HepG2 (cell line): ENCODE results near the gene SNX11. TPM values are rescaled to one million over a fixed set of nuclear protein-coding genes. Genes with fewer than 3 reads are reported as not detected.

Experiments
- FOXA3 ChIP-seq: IDR thresholded peaks from 2 replicates; pipeline ENCODE4 v1.6.1; 2016; ENCODE audit warnings: missing genetic modification reagents, missing compliant biosample characterization
- FOXK1 ChIP-seq: sonication (generic); formaldehyde crosslinking; IDR thresholded peaks from 2 replicates; pipeline ENCODE4 v1.4.0; 2020; ENCODE audit warnings: low read depth, missing genetic modification reagents, borderline replicate concordance
- GATAD2A ChIP-seq: IDR thresholded peaks from 2 replicates; pipeline ENCODE4 v1.6.1; 2016
- KLF16 ChIP-seq, 2 experiments: sonication (generic) in 1 of 2; formaldehyde crosslinking in 1 of 2; IDR thresholded peaks; 2 replicates each; pipeline versions ENCODE4 v1.6.1 to v1.8.0; 2016 to 2023; ENCODE audit warnings: missing genetic modification reagents in 2 of 2, missing compliant biosample characterization in 1 of 2
- RARA ChIP-seq: IDR thresholded peaks from 2 replicates; pipeline ENCODE4 v1.6.1; 2016; ENCODE audit warnings: missing genetic modification reagents, missing compliant biosample characterization
- ZNF331 ChIP-seq: sonication (generic); formaldehyde crosslinking; IDR thresholded peaks from 2 replicates; pipeline ENCODE4 v1.4.0; 2020; ENCODE audit warnings: missing genetic modification reagents
- ZNF333 ChIP-seq: sonication (generic); formaldehyde crosslinking; IDR thresholded peaks from 2 replicates; pipeline ENCODE4 v1.4.0; 2020; ENCODE audit warnings: mild to moderate bottlenecking, missing genetic modification reagents, borderline replicate concordance
- polyA plus RNA-seq, 8 experiments: library from polyadenylated mRNA; depleted of rRNA in 3 of 8; stranded (reverse) in 7 of 8; unstranded in 1 of 8; fragments of >200 nt; fragmentation: Illumina TruSeq in 4 of 8; extraction: Trizol in 4 of 8; gene quantifications; 2 replicates each; pipeline versions ENCODE4 v1.2.1 to v1.2.3, GENCODE V29; 2011 to 2016; ENCODE audit warnings: low read depth in 4 of 8, missing spikeins in 1 of 8, mixed read lengths in 1 of 8; ENCODE audit not compliant: insufficient read depth in 1 of 8
- total RNA-seq, 5 experiments: library from RNA; depleted of rRNA; stranded (reverse); fragments of >200 nt; fragmentation: Illumina TruSeq; extraction: Trizol; gene quantifications; 2 replicates each; pipeline ENCODE4 v1.2.3, GENCODE V29; 2016; ENCODE audit warnings: low read depth in 1 of 5
- TF ChIP-seq, protein P1 (sequence below): IDR thresholded peaks from 2 replicates; pipeline ENCODE4 v1.4.0; 2020; ENCODE audit warnings: mild to moderate bottlenecking, missing genetic modification reagents
- TF ChIP-seq, protein P2 (sequence below): sonication (generic); formaldehyde crosslinking; IDR thresholded peaks from 2 replicates; pipeline ENCODE4 v1.5.0; 2020; ENCODE audit warnings: mild to moderate bottlenecking, missing genetic modification reagents, moderate library complexity
- TF ChIP-seq, protein P3 (sequence below): sonication (generic); formaldehyde crosslinking; conservative IDR thresholded peaks from 2 replicates; pipeline ENCODE4 v1.4.0; 2020; ENCODE audit warnings: missing genetic modification reagents
- TF ChIP-seq, protein P4 (sequence below): sonication (generic); formaldehyde crosslinking; IDR thresholded peaks from 2 replicates; pipeline ENCODE4 v1.4.0; 2020; ENCODE audit warnings: missing genetic modification reagents, borderline replicate concordance
- TF ChIP-seq, protein P5 (sequence below): sonication (generic); IDR thresholded peaks from 2 replicates; pipeline ENCODE4 v1.6.1; 2016; ENCODE audit warnings: low read depth, borderline replicate concordance
- TF ChIP-seq, protein P6 (sequence below): IDR thresholded peaks from 2 replicates; pipeline ENCODE4 v1.6.1; 2016; ENCODE audit warnings: mild to moderate bottlenecking

SNX11 gene
- total and polyA plus RNA-seq, 2 of the 13 experiments (the other 11 are each of a cell fraction or from before 2014, with no cell fraction given): 12.9 to 14.0 TPM

DNA sequence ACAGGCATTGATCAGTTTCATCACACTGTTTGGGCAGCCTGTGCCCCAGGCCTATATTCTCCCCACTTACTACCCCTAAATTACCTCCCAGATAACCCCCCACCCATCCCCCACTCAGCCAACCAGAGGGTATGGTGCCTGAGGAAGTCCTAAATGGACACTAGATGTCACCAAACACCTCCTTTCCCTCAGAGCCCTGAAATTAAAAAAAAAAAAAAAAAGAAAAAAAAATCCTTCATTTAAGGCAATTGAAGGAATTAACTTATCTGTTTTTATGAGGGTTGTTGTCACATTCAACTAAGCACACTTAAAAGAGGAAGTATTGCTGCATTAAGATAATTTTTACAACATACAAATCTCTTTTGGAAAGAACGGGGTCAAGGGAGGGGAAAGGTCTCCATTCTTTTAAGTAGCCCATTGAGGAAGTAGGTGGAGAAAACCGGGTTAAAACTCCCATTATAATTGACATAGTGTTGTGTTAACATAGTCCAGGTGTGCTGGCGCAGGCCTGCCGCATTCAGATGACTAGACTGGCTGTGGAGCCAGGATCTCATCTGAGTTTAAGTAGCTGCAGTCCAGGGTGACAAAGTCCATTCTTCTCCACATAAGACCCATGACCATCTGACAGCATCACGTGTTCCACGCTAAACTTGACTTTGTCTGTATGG, 46.3 kb downstream of the SNX11 start (continued):
- no peak for TF ChIP-seq FOXA3 (CRISPR knock-in tag)
- TF ChIP-seq, protein P1, sequence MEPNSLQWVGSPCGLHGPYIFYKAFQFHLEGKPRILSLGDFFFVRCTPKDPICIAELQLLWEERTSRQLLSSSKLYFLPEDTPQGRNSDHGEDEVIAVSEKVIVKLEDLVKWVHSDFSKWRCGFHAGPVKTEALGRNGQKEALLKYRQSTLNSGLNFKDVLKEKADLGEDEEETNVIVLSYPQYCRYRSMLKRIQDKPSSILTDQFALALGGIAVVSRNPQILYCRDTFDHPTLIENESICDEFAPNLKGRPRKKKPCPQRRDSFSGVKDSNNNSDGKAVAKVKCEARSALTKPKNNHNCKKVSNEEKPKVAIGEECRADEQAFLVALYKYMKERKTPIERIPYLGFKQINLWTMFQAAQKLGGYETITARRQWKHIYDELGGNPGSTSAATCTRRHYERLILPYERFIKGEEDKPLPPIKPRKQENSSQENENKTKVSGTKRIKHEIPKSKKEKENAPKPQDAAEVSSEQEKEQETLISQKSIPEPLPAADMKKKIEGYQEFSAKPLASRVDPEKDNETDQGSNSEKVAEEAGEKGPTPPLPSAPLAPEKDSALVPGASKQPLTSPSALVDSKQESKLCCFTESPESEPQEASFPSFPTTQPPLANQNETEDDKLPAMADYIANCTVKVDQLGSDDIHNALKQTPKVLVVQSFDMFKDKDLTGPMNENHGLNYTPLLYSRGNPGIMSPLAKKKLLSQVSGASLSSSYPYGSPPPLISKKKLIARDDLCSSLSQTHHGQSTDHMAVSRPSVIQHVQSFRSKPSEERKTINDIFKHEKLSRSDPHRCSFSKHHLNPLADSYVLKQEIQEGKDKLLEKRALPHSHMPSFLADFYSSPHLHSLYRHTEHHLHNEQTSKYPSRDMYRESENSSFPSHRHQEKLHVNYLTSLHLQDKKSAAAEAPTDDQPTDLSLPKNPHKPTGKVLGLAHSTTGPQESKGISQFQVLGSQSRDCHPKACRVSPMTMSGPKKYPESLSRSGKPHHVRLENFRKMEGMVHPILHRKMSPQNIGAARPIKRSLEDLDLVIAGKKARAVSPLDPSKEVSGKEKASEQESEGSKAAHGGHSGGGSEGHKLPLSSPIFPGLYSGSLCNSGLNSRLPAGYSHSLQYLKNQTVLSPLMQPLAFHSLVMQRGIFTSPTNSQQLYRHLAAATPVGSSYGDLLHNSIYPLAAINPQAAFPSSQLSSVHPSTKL (CRISPR knock-in tag): peak; percentile 77
- peak; percentile 19; the same call in 1 of the 2 replicates for TF ChIP-seq GATAD2A (CRISPR knock-in tag)
- TF ChIP-seq, protein P2, sequence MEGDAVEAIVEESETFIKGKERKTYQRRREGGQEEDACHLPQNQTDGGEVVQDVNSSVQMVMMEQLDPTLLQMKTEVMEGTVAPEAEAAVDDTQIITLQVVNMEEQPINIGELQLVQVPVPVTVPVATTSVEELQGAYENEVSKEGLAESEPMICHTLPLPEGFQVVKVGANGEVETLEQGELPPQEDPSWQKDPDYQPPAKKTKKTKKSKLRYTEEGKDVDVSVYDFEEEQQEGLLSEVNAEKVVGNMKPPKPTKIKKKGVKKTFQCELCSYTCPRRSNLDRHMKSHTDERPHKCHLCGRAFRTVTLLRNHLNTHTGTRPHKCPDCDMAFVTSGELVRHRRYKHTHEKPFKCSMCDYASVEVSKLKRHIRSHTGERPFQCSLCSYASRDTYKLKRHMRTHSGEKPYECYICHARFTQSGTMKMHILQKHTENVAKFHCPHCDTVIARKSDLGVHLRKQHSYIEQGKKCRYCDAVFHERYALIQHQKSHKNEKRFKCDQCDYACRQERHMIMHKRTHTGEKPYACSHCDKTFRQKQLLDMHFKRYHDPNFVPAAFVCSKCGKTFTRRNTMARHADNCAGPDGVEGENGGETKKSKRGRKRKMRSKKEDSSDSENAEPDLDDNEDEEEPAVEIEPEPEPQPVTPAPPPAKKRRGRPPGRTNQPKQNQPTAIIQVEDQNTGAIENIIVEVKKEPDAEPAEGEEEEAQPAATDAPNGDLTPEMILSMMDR (CRISPR knock-in tag): peak; percentile 63
- peak in 1 of 2 experiments; percentile 39; a peak in 1 of 4 replicates for TF ChIP-seq KLF16 (CRISPR knock-in tag; IDR thresholded peaks at IDR 0.05)
- no peak for TF ChIP-seq ZNF333
- peak; percentile 70 for TF ChIP-seq RARA (CRISPR knock-in tag)
- TF ChIP-seq, protein P3, sequence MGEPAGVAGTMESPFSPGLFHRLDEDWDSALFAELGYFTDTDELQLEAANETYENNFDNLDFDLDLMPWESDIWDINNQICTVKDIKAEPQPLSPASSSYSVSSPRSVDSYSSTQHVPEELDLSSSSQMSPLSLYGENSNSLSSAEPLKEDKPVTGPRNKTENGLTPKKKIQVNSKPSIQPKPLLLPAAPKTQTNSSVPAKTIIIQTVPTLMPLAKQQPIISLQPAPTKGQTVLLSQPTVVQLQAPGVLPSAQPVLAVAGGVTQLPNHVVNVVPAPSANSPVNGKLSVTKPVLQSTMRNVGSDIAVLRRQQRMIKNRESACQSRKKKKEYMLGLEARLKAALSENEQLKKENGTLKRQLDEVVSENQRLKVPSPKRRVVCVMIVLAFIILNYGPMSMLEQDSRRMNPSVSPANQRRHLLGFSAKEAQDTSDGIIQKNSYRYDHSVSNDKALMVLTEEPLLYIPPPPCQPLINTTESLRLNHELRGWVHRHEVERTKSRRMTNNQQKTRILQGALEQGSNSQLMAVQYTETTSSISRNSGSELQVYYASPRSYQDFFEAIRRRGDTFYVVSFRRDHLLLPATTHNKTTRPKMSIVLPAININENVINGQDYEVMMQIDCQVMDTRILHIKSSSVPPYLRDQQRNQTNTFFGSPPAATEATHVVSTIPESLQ (CRISPR knock-in tag): no peak
- TF ChIP-seq, protein P4, sequence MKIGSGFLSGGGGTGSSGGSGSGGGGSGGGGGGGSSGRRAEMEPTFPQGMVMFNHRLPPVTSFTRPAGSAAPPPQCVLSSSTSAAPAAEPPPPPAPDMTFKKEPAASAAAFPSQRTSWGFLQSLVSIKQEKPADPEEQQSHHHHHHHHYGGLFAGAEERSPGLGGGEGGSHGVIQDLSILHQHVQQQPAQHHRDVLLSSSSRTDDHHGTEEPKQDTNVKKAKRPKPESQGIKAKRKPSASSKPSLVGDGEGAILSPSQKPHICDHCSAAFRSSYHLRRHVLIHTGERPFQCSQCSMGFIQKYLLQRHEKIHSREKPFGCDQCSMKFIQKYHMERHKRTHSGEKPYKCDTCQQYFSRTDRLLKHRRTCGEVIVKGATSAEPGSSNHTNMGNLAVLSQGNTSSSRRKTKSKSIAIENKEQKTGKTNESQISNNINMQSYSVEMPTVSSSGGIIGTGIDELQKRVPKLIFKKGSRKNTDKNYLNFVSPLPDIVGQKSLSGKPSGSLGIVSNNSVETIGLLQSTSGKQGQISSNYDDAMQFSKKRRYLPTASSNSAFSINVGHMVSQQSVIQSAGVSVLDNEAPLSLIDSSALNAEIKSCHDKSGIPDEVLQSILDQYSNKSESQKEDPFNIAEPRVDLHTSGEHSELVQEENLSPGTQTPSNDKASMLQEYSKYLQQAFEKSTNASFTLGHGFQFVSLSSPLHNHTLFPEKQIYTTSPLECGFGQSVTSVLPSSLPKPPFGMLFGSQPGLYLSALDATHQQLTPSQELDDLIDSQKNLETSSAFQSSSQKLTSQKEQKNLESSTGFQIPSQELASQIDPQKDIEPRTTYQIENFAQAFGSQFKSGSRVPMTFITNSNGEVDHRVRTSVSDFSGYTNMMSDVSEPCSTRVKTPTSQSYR (CRISPR knock-in tag): peak; percentile 89
- TF ChIP-seq, protein P5, sequence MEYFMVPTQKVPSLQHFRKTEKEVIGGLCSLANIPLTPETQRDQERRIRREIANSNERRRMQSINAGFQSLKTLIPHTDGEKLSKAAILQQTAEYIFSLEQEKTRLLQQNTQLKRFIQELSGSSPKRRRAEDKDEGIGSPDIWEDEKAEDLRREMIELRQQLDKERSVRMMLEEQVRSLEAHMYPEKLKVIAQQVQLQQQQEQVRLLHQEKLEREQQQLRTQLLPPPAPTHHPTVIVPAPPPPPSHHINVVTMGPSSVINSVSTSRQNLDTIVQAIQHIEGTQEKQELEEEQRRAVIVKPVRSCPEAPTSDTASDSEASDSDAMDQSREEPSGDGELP: no peak; the same call in 1 of the 2 replicates
- TF ChIP-seq ZNF331 (CRISPR knock-in tag): peak; percentile 31; the same call in 1 of the 2 replicates
- TF ChIP-seq FOXK1 (CRISPR knock-in tag): 0 out of 2 replicates have a peak, but pooled peaks have one; percentile 32
- TF ChIP-seq, protein P6, sequence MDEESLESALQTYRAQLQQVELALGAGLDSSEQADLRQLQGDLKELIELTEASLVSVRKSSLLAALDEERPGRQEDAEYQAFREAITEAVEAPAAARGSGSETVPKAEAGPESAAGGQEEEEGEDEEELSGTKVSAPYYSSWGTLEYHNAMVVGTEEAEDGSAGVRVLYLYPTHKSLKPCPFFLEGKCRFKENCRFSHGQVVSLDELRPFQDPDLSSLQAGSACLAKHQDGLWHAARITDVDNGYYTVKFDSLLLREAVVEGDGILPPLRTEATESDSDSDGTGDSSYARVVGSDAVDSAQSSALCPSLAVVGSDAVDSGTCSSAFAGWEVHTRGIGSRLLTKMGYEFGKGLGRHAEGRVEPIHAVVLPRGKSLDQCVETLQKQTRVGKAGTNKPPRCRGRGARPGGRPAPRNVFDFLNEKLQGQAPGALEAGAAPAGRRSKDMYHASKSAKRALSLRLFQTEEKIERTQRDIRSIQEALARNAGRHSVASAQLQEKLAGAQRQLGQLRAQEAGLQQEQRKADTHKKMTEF: peak; percentile 38; the same call in 1 of the 2 replicates
